Vagina (tissue), 2 donors: ENCODE results near the gene RHBDD1. TPM values are rescaled to one million over a fixed set of nuclear protein-coding genes. Genes with fewer than 3 reads are reported as not detected.

Source experiments
- DNase-seq, 2 donors: peaks; one replicate each; pipeline ENCODE4 v3.0.0-alpha.2; 2017; ENCODE audit errors: extremely low spot score in 2 of 2
- H3K27ac ChIP-seq: fragments of 200-600 bp; sonication (generic); one replicate; pipeline ENCODE4 v1.5.1; 2019
- H3K27me3 ChIP-seq: fragments of 200-600 bp; sonication (generic); one replicate; pipeline ENCODE4 v1.5.1; 2019
- H3K36me3 ChIP-seq, 2 donors: fragments of 200-600 bp; sonication (generic); one replicate each; pipeline ENCODE4 v1.5.1; 2017 to 2019
- H3K4me1 ChIP-seq: fragments of 200-600 bp; sonication (generic); one replicate; pipeline ENCODE4 v1.5.1; 2019
- H3K4me3 ChIP-seq, 2 donors: fragments of 200-600 bp; sonication (generic); 1 replicate in 1 of 2; 2 replicates in 1 of 2; pipeline ENCODE4 v1.5.1; 2016 to 2019
- H3K9me3 ChIP-seq: fragments of 200-600 bp; sonication (generic); one replicate; pipeline ENCODE4 v1.5.1; 2019
- POLR2A ChIP-seq, 2 donors: fragments of 450-650 bp; IDR thresholded peaks; one replicate each; pipeline ENCODE4 v1.6.1; 2017; ENCODE audit warnings: antibody characterized with exemption in 2 of 2, mild to moderate bottlenecking in 2 of 2, moderate library complexity in 2 of 2
- POLR2AphosphoS5 ChIP-seq, 2 donors: sonication (generic); formaldehyde crosslinking; IDR thresholded peaks; one replicate each; pipeline ENCODE4 v1.9.0; 2017; ENCODE audit warnings: antibody characterized with exemption in 2 of 2, mild to moderate bottlenecking in 2 of 2, low read depth in 1 of 2; ENCODE audit not compliant: insufficient read depth in 1 of 2
- intact Hi-C: fragments of 100-400 bp; cut with DNase I; formaldehyde crosslinking; loops from one replicate; pipeline ENCODE4 v1.15.1; 2023
- total RNA-seq: library from RNA; depleted of rRNA; stranded (reverse); fragments of >200 nt; gene quantifications from one replicate; pipeline ENCODE4 v1.2.3, GENCODE V29; 2016
- TF ChIP-seq, protein P1 (sequence below), 3 experiments: fragments of 450-650 bp in 2 of 3; fragments of 200-600 bp in 1 of 3; sonication (generic) in 1 of 3; IDR thresholded peaks; one replicate each; pipeline ENCODE4 v1.5.1; 2017 to 2019; ENCODE audit warnings: antibody characterized with exemption in 3 of 3, mild to moderate bottlenecking in 2 of 3, moderate library complexity in 2 of 3

Gene RHBDD1
- total RNA-seq, 1 donor from 2014 or later = 27.3 TPM

- no peaks in the 10 kb centered on the region for H3K36me3 ChIP-seq
- intact Hi-C loops = no loop called here
Observed at GRCh38 chr2:227007940-227008339, 172.1 kb downstream of the RHBDD1 start.

DNA sequence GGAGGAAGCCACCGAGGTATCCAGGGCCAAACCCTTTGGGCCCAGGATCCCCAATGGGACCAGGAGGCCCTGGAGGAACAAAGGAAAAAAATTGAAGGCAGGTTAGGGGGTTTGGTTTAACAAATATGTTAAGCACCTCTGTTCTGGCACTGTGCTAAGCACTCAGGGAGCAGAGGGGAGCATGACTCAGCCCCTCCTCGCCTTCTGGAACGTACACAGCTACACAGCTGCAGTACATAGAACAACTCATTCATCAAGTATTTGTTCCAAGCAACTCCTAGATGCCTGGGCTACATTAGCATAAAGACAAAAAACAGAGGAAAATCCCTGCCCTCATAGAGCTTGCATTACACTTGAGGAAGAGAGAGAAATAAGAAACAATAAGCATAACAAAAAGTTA is 174.6 kb downstream of the RHBDD1 start:
- TF ChIP-seq POLR2A (IDR thresholded peaks at IDR 0.05) (no peak), POLR2AphosphoS5 (IDR thresholded peaks at IDR 0.05; ENCODE audit: insufficient read depth in 1 of 2, low read depth in 1 of 2) (no peak)
- TF ChIP-seq, protein P1, sequence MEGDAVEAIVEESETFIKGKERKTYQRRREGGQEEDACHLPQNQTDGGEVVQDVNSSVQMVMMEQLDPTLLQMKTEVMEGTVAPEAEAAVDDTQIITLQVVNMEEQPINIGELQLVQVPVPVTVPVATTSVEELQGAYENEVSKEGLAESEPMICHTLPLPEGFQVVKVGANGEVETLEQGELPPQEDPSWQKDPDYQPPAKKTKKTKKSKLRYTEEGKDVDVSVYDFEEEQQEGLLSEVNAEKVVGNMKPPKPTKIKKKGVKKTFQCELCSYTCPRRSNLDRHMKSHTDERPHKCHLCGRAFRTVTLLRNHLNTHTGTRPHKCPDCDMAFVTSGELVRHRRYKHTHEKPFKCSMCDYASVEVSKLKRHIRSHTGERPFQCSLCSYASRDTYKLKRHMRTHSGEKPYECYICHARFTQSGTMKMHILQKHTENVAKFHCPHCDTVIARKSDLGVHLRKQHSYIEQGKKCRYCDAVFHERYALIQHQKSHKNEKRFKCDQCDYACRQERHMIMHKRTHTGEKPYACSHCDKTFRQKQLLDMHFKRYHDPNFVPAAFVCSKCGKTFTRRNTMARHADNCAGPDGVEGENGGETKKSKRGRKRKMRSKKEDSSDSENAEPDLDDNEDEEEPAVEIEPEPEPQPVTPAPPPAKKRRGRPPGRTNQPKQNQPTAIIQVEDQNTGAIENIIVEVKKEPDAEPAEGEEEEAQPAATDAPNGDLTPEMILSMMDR (IDR thresholded peaks at IDR 0.05) = no peak
- intact Hi-C loops = no loop called here
- Histone ChIP-seq H3K27me3 (no peaks in the 10 kb centered on the region), H3K4me3 (no peak overlapping the region), H3K27ac (no peak overlapping the region), H3K36me3 (no peaks in the 10 kb centered on the region), H3K9me3 (no peaks in the 10 kb centered on the region), H3K4me1 (no peaks in the 10 kb centered on the region)
- DNase-seq = no peak

More at GRCh38 chr2:227007940-227008339, 172.1 kb downstream of the RHBDD1 start:
- no peak overlapping the region for H3K4me3 ChIP-seq
- no peaks in the 10 kb centered on the region for H3K4me1 ChIP-seq
- H3K9me3 ChIP-seq = no peaks in the 10 kb centered on the region
- no peak overlapping the region for H3K27ac ChIP-seq
- TF ChIP-seq POLR2AphosphoS5 (IDR thresholded peaks at IDR 0.05; ENCODE audit: insufficient read depth in 1 of 2, low read depth in 1 of 2) (no peak), POLR2A (IDR thresholded peaks at IDR 0.05) (no peak)
- TF ChIP-seq, protein P1 (IDR thresholded peaks at IDR 0.05) = no peak
- no peaks in the 10 kb centered on the region for H3K27me3 ChIP-seq
- DNase-seq = no peak

DNA sequence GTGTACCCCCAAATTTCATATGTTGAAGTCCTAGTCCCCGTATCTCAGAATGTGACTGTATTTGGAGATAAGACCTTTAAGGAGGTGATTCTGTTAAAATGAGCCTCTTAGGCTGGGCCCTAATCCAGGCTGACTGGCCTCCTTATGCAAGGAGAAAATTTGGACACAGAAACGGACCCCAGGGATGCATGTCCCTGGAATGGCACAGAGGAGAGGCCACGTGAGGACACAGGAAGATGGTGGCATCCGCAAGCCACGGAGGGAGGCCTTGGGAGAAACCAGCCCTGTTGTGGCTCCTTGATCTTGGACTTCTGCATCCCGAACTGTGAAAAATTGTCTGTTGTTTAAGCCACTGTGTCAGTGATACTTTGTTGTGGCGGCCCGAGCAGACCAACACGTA is 177.5 kb downstream of the RHBDD1 start:
- Histone ChIP-seq H3K4me1 (no peaks in the 10 kb centered on the region), H3K27ac (no peak overlapping the region)
- no peak for DNase-seq

DNA sequence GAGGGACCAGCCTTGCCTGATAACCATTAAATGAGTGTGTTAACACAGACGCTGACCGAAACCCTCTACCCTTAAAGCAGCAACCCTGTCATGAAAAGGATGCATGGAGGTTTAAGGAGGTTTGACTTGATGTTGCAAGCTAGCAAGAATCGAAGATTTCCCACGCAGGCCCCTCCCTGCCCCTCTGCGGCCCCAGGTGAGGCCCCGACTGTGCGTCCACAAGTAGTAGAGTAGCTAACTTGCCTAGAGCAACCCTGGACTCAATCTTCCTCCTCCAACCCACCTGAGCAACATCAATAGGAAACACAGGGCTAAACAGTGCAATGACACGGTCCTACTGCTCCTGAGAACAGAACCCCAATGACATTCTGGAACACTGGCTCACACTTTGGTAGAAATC is 178.0 kb downstream of the RHBDD1 start:
- H3K4me1 ChIP-seq = no peaks in the 10 kb centered on the region
- no peak for TF ChIP-seq POLR2AphosphoS5 (IDR thresholded peaks at IDR 0.05; ENCODE audit: insufficient read depth in 1 of 2, low read depth in 1 of 2)
- TF ChIP-seq, protein P1 (IDR thresholded peaks at IDR 0.05) = no peak
- TF ChIP-seq POLR2A (IDR thresholded peaks at IDR 0.05) = no peak
- H3K27ac ChIP-seq = no peak overlapping the region
- no peak for DNase-seq
- H3K36me3 ChIP-seq = no peaks in the 10 kb centered on the region
- no peaks in the 10 kb centered on the region for H3K27me3 ChIP-seq
- H3K9me3 ChIP-seq = no peaks in the 10 kb centered on the region
- H3K4me3 ChIP-seq = no peak overlapping the region
- intact Hi-C loops = no loop called here

More for the DNA sequence above, 177.5 kb downstream of the RHBDD1 start:
- no peak overlapping the region for H3K4me3 ChIP-seq
- H3K27me3 ChIP-seq = no peaks in the 10 kb centered on the region
- no peaks in the 10 kb centered on the region for H3K36me3 ChIP-seq
- intact Hi-C loops = no loop called here
- H3K9me3 ChIP-seq = no peaks in the 10 kb centered on the region
- no peak for TF ChIP-seq POLR2AphosphoS5 (IDR thresholded peaks at IDR 0.05; ENCODE audit: insufficient read depth in 1 of 2, low read depth in 1 of 2)
- TF ChIP-seq, protein P1 (IDR thresholded peaks at IDR 0.05) = no peak
- TF ChIP-seq POLR2A (IDR thresholded peaks at IDR 0.05) = no peak

GRCh38 chr2:227016894-227017293 is 181.0 kb downstream of the RHBDD1 start:
- TF ChIP-seq POLR2AphosphoS5 (IDR thresholded peaks at IDR 0.05; ENCODE audit: insufficient read depth in 1 of 2, low read depth in 1 of 2) (no peak), POLR2A (IDR thresholded peaks at IDR 0.05) (no peak)
- TF ChIP-seq, protein P1 (IDR thresholded peaks at IDR 0.05) = no peak
- Histone ChIP-seq H3K36me3 (no peaks in the 10 kb centered on the region), H3K4me3 (no peak overlapping the region), H3K27me3 (no peaks in the 10 kb centered on the region), H3K9me3 (no peaks in the 10 kb centered on the region), H3K4me1 (no peaks in the 10 kb centered on the region), H3K27ac (no peak overlapping the region)
- no peak for DNase-seq
- intact Hi-C loops = no loop called here
